ENCODE results near the gene CHADL.
"Not testable (repeated sequence)": the region's sequence is repeated elsewhere in the genome, so short reads cannot be mapped to it uniquely, and the experiment has no call there.

Gene CHADL

DNA sequence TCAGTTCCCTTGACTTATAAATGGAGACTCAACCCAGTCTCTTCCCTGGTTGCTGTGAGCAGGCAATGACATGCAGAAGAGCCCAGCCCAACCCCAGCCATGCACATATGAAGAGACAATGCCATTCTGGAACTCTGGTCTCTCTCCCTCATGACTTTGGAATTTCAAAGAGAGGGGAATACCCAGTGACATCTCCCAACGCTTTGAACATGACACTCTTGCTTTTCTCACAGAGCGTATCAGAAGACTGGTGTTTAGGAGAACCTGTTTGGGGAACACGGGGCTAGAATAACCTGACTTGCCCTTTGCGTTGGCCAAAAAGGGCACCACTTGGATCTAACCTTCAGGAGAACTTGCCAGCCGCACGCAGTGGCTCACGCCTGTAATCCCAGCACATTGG is 32.4 kb upstream of the CHADL start:
- H3K9me3 ChIP-seq (ENCODE audit: control insufficient read depth, insufficient read depth, low read length) = no peaks in the 10 kb centered on the region
- H3K27ac ChIP-seq (ENCODE audit: low read depth, low read length) = no peak overlapping the region
- H3K9ac ChIP-seq (ENCODE audit: low read depth, low read length) = no peak overlapping the region
- no peaks in the 10 kb centered on the region for H3K27me3 ChIP-seq (ENCODE audit: control insufficient read depth, insufficient read depth, low read length)
- H3K4me3 ChIP-seq (ENCODE audit: low read depth, low read length) = no peak overlapping the region
- H3K4me1 ChIP-seq (ENCODE audit: control insufficient read depth, insufficient read depth, low read length) = no peaks in the 10 kb centered on the region
- peaks cover 91% of the 10 kb centered on the region for H3K36me3 ChIP-seq (ENCODE audit: control insufficient read depth, insufficient read depth, low read length)

DNA sequence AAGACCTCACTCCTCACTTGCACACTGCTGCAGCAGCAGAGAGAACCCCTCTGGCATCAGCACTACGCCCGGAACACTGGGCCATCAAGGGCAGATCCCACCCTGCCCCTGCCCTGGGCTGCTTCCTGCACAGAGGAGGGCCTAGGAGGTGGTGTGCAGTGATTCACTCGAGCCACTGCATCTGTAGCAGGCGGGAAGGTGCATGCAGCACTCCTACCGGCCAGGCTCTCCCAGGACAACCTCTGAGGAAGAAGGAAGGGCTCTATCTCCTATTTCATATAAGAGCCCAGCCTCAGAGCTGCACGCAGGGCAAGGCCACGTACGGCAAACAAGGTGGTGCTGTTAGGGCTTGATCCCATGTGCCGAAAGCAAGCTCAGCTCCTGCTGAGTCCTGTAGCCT is 31.1 kb upstream of the CHADL start:
- Histone ChIP-seq H3K4me3 (ENCODE audit: low read depth, low read length) (no peak overlapping the region), H3K27me3 (ENCODE audit: control insufficient read depth, insufficient read depth, low read length) (no peaks in the 10 kb centered on the region), H3K4me1 (ENCODE audit: control insufficient read depth, insufficient read depth, low read length) (no peaks in the 10 kb centered on the region), H3K9ac (ENCODE audit: low read depth, low read length) (no peak overlapping the region), H3K36me3 (ENCODE audit: control insufficient read depth, insufficient read depth, low read length) (peaks cover 94% of the 10 kb centered on the region), H3K9me3 (ENCODE audit: control insufficient read depth, insufficient read depth, low read length) (no peaks in the 10 kb centered on the region), H3K27ac (ENCODE audit: low read depth, low read length) (no peak overlapping the region)

DNA sequence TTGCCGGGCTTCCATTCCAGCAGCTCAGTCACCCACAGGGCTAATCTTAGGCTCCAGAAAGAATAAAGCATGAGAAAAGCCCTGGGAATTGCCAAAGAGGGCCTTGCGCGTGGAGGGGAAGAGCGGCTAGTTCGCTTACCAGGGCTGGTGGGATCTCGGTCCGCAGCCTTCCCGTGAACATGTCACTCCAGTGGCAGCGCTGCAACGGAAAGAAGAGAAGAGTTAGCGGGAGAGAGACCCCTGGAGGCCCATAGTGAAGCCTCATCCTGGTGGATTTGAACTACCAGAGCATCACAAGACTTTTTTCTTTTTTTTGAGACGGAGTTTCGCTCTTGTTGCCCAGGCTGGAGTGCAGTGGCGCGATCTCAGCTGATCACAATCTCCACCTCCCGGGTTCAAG is 27.2 kb upstream of the CHADL start:
- H3K9me3 ChIP-seq (ENCODE audit: control insufficient read depth, insufficient read depth, low read length) = no peaks in the 10 kb centered on the region
- no peak overlapping the region for H3K4me3 ChIP-seq (ENCODE audit: low read depth, low read length)
- no peak overlapping the region for H3K9ac ChIP-seq (ENCODE audit: low read depth, low read length)
- no peaks in the 10 kb centered on the region for H3K27me3 ChIP-seq (ENCODE audit: control insufficient read depth, insufficient read depth, low read length)
- H3K27ac ChIP-seq (ENCODE audit: low read depth, low read length) = no peak overlapping the region
- H3K36me3 ChIP-seq (ENCODE audit: control insufficient read depth, insufficient read depth, low read length) = peaks cover 92% of the 10 kb centered on the region
- H3K4me1 ChIP-seq (ENCODE audit: control insufficient read depth, insufficient read depth, low read length) = no peaks in the 10 kb centered on the region

DNA sequence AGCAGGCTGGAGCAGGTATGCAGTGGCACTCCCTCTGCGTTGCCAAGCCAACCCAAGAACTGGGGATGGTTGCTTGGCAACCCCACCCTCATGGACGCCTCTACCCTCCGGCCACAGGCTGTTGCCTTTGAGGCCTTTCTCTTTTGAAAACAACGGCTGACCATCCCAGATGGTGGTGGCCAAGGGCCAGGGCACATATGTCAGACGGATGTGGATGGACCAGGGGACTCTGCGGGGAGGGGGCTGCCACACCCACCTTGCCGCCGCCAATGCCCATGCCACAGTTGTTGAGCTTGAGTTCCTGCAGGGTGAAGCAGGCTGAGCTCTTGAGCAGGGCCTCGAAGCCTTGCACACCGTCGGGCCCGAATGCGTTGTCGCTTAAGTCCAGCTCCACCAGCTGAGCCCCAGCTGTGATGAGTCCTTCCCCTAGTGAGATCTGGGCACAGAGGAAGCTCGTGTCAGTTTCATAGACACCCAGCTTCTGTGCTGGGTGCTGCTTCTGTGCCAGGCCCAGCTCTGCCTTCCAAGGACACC is 23.7 kb upstream of the CHADL start:
- no peak overlapping the region for H3K4me3 ChIP-seq (ENCODE audit: low read depth, low read length)
- no peak overlapping the region for H3K27ac ChIP-seq (ENCODE audit: low read depth, low read length)
- no peaks in the 10 kb centered on the region for H3K4me1 ChIP-seq (ENCODE audit: control insufficient read depth, insufficient read depth, low read length)
- H3K9ac ChIP-seq (ENCODE audit: low read depth, low read length) = no peak overlapping the region
- H3K9me3 ChIP-seq (ENCODE audit: control insufficient read depth, insufficient read depth, low read length) = no peaks in the 10 kb centered on the region
- peaks cover 94% of the 10 kb centered on the region for H3K36me3 ChIP-seq (ENCODE audit: control insufficient read depth, insufficient read depth, low read length)
- no peaks in the 10 kb centered on the region for H3K27me3 ChIP-seq (ENCODE audit: control insufficient read depth, insufficient read depth, low read length)

GRCh38 chr22:41263704-41264103 is 23.0 kb upstream of the CHADL start:
- H3K36me3 ChIP-seq (ENCODE audit: control insufficient read depth, insufficient read depth, low read length) = peaks cover 94% of the 10 kb centered on the region
- no peak overlapping the region for H3K27ac ChIP-seq (ENCODE audit: low read depth, low read length)
- H3K4me3 ChIP-seq (ENCODE audit: low read depth, low read length) = no peak overlapping the region
- H3K9ac ChIP-seq (ENCODE audit: low read depth, low read length) = no peak overlapping the region
- H3K27me3 ChIP-seq (ENCODE audit: control insufficient read depth, insufficient read depth, low read length) = no peaks in the 10 kb centered on the region
- H3K4me1 ChIP-seq (ENCODE audit: control insufficient read depth, insufficient read depth, low read length) = no peaks in the 10 kb centered on the region
- H3K9me3 ChIP-seq (ENCODE audit: control insufficient read depth, insufficient read depth, low read length) = no peaks in the 10 kb centered on the region

- Histone ChIP-seq H3K9ac (ENCODE audit: low read depth, low read length) (no peak overlapping the region), H3K9me3 (ENCODE audit: control insufficient read depth, insufficient read depth, low read length) (no peaks in the 10 kb centered on the region), H3K27ac (ENCODE audit: low read depth, low read length) (no peak overlapping the region), H3K36me3 (ENCODE audit: control insufficient read depth, insufficient read depth, low read length) (peaks cover 94% of the 10 kb centered on the region), H3K4me3 (ENCODE audit: low read depth, low read length) (no peak overlapping the region), H3K27me3 (ENCODE audit: control insufficient read depth, insufficient read depth, low read length) (no peaks in the 10 kb centered on the region), H3K4me1 (ENCODE audit: control insufficient read depth, insufficient read depth, low read length) (no peaks in the 10 kb centered on the region)
Observed at GRCh38 chr22:41262250-41262765, 21.6 kb upstream of the CHADL start.

DNA sequence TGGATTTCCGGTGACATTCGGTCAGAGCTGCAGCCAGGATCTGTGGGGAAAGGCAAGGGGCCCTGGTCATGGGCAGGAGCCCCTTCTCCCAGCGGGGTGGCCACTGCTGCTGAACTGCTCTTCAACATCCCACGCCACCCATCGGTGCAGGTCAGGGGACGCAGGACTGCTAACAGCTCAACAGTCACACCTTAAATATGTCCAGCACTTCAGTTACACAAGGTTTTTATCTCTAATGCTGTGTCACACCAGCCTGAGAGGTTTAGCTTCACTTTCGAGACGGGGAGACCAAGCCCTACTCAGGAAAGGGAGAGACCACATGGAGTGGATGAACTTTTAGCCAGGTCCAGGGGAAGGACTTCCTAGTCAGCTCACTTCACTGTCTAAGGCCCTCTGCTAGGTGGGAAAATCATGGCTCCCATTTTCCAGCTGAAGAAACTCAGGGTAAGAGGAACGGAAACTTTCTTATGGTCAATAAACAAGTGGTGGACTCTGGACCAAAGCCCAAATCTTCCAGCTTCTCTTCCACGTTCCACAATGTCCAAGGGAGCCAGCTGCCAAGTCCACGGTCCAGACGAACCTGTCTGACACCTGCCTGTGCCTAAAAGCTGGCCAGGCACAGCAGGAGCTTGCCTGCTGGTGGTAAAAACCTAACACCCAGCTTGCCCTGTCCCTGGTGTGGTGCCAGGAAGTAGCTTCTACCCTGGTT is 21.0 kb upstream of the CHADL start:
- Histone ChIP-seq H3K27ac (ENCODE audit: low read depth, low read length) (no peak overlapping the region), H3K9me3 (ENCODE audit: control insufficient read depth, insufficient read depth, low read length) (no peaks in the 10 kb centered on the region), H3K4me3 (ENCODE audit: low read depth, low read length) (no peak overlapping the region), H3K9ac (ENCODE audit: low read depth, low read length) (no peak overlapping the region), H3K36me3 (ENCODE audit: control insufficient read depth, insufficient read depth, low read length) (peaks cover 96% of the 10 kb centered on the region), H3K27me3 (ENCODE audit: control insufficient read depth, insufficient read depth, low read length) (no peaks in the 10 kb centered on the region), H3K4me1 (ENCODE audit: control insufficient read depth, insufficient read depth, low read length) (no peaks in the 10 kb centered on the region)

- Histone ChIP-seq H3K9ac (ENCODE audit: low read depth, low read length) (no peak overlapping the region), H3K27ac (ENCODE audit: low read depth, low read length) (no peak overlapping the region), H3K27me3 (ENCODE audit: control insufficient read depth, insufficient read depth, low read length) (no peaks in the 10 kb centered on the region), H3K36me3 (ENCODE audit: control insufficient read depth, insufficient read depth, low read length) (peaks cover 97% of the 10 kb centered on the region), H3K4me1 (ENCODE audit: control insufficient read depth, insufficient read depth, low read length) (no peaks in the 10 kb centered on the region), H3K4me3 (ENCODE audit: low read depth, low read length) (no peak overlapping the region), H3K9me3 (ENCODE audit: control insufficient read depth, insufficient read depth, low read length) (no peaks in the 10 kb centered on the region)
Observed at GRCh38 chr22:41260871-41261270, 20.1 kb upstream of the CHADL start.

- not testable (repeated sequence) for H3K9ac ChIP-seq (ENCODE audit: low read depth, low read length); H3K4me1 ChIP-seq (ENCODE audit: control insufficient read depth, insufficient read depth, low read length); H3K9me3 ChIP-seq (ENCODE audit: control insufficient read depth, insufficient read depth, low read length); H3K27me3 ChIP-seq (ENCODE audit: control insufficient read depth, insufficient read depth, low read length); H3K27ac ChIP-seq (ENCODE audit: low read depth, low read length); H3K4me3 ChIP-seq (ENCODE audit: low read depth, low read length)
- peaks cover 98% of the 10 kb centered on the region for H3K36me3 ChIP-seq (ENCODE audit: control insufficient read depth, insufficient read depth, low read length)
Observed at GRCh38 chr22:41259756-41260155, 19.0 kb upstream of the CHADL start.

GRCh38 chr22:41257696-41258095 is 17.0 kb upstream of the CHADL start:
- Histone ChIP-seq H3K9ac (ENCODE audit: low read depth, low read length) (no peak overlapping the region), H3K9me3 (ENCODE audit: control insufficient read depth, insufficient read depth, low read length) (no peaks in the 10 kb centered on the region), H3K4me3 (ENCODE audit: low read depth, low read length) (no peak overlapping the region), H3K36me3 (ENCODE audit: control insufficient read depth, insufficient read depth, low read length) (peaks cover 97% of the 10 kb centered on the region), H3K27ac (ENCODE audit: low read depth, low read length) (no peak overlapping the region), H3K4me1 (ENCODE audit: control insufficient read depth, insufficient read depth, low read length) (no peaks in the 10 kb centered on the region), H3K27me3 (ENCODE audit: control insufficient read depth, insufficient read depth, low read length) (no peaks in the 10 kb centered on the region)

DNA sequence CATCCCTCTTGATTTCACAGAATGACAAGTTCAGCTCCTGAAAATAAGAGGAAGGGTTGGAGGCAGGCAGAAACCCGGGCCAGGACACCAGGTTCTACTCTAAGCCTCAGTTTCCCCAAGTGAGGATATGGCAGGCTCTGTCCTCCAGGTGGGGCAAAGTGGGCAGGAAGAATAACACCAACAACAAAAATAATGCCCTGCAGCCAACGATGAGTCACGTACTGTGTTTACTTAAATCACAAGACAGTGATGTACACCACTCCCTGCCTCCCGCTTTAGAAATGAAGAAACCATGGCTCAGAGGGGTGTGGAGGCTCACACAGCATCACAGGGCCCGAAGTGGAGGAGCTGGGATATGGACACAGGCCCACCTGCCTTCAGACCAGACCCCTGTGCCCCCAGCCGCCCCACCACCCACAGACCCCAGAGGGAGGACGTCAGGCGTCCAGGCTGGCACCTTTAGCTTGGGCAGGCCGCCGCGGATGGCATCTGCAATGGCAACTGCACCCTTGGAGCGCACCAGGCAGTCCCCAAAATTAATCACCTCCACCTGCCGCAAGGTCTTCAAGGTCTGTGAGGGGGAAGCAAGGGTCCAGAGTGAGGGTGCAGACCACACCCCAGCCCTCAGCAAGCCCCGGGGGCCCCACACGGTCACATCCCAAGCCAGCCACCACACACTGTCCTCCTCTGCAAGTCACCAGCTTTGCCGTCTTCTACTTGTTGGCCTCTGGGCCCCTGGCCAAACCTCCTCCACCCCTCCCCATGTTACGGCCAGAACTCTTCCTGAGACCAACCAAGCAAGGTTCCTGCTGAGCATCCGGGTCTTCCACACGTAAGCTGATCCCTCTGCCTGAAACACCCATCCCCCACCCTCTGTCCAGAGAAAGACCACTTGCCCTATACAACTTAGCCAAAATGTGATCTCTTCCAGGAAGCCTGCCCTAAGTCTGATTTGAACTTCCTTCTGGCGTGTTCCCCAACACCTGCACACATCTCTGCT is 15.8 kb upstream of the CHADL start:
- Histone ChIP-seq H3K4me1 (ENCODE audit: control insufficient read depth, insufficient read depth, low read length) (no peaks in the 10 kb centered on the region), H3K9ac (ENCODE audit: low read depth, low read length) (no peak overlapping the region), H3K27ac (ENCODE audit: low read depth, low read length) (no peak overlapping the region), H3K36me3 (ENCODE audit: control insufficient read depth, insufficient read depth, low read length) (peaks cover 96% of the 10 kb centered on the region), H3K4me3 (ENCODE audit: low read depth, low read length) (no peak overlapping the region), H3K9me3 (ENCODE audit: control insufficient read depth, insufficient read depth, low read length) (no peaks in the 10 kb centered on the region), H3K27me3 (ENCODE audit: control insufficient read depth, insufficient read depth, low read length) (no peaks in the 10 kb centered on the region)
